Osteoblast (primary cell): ENCODE measurements around the gene NEB. TPM values are rescaled to one million over a fixed set of nuclear protein-coding genes. Genes with fewer than 3 reads are reported as not detected.
"Not testable (repeated sequence)": the region's sequence is repeated elsewhere in the genome, so short reads cannot be mapped to it uniquely, and the experiment has no call there.

Source experiments
- DNase-seq: peaks from one replicate; pipeline ENCODE4 v3.0.0; 2011; ENCODE audit warnings: low spot score, mixed read lengths; ENCODE audit not compliant: insufficient read length; ENCODE audit errors: missing footprints
- H2AFZ ChIP-seq: 2 replicates; pipeline ENCODE4 v1.6.0; 2011; ENCODE audit warnings: mild to moderate bottlenecking, low read length
- H3K27ac ChIP-seq: 2 replicates; pipeline ENCODE4 v1.5.1; 2011; ENCODE audit warnings: mild to moderate bottlenecking, low read depth, low read length, moderate library complexity
- H3K27me3 ChIP-seq: 2 replicates; pipeline ENCODE4 v1.6.0; 2012; ENCODE audit warnings: mild to moderate bottlenecking, control low read depth, inconsistent platforms, low read length, moderate library complexity; ENCODE audit not compliant: insufficient read depth
- H3K36me3 ChIP-seq: 2 replicates; pipeline ENCODE4 v1.5.1; 2011; ENCODE audit warnings: mild to moderate bottlenecking, low read length, control low read depth, moderate library complexity; ENCODE audit not compliant: insufficient read depth
- H3K4me1 ChIP-seq: 2 replicates; pipeline ENCODE4 v1.5.1; 2011; ENCODE audit warnings: mild to moderate bottlenecking, low read length, control low read depth, moderate library complexity; ENCODE audit not compliant: insufficient read depth
- H3K4me2 ChIP-seq: 2 replicates; pipeline ENCODE4 v1.6.0; 2011; ENCODE audit warnings: mild to moderate bottlenecking, low read length; ENCODE audit not compliant: insufficient read depth
- H3K4me3 ChIP-seq: fragments of 200-600 bp; sonication (generic); 3 replicates; pipeline ENCODE4 v1.5.1; 2012; ENCODE audit warnings: mild to moderate bottlenecking, low read length, inconsistent platforms; ENCODE audit not compliant: insufficient read depth
- H3K79me2 ChIP-seq: 2 replicates; pipeline ENCODE4 v1.6.0; 2012; ENCODE audit warnings: mild to moderate bottlenecking, low read length, control low read depth, inconsistent platforms; ENCODE audit not compliant: insufficient read depth
- H3K9me3 ChIP-seq: 2 replicates; pipeline ENCODE4 v1.5.1; 2011; ENCODE audit warnings: low read depth, low read length, control low read depth
- H4K20me1 ChIP-seq: 2 replicates; pipeline ENCODE4 v1.6.0; 2012; ENCODE audit warnings: mild to moderate bottlenecking, low read length, control low read depth; ENCODE audit not compliant: insufficient read depth
- CTCF ChIP-seq: IDR thresholded peaks from 2 replicates; pipeline ENCODE4 v1.5.1; 2011; ENCODE audit warnings: mild to moderate bottlenecking, low read depth, low read length, moderate library complexity; ENCODE audit errors: extremely low read depth
- total RNA-seq: library from RNA; depleted of rRNA; stranded (reverse); fragments of >200 nt; gene quantifications from 2 replicates; pipeline ENCODE4 v1.2.3, GENCODE V29; 2012

The NEB gene
- total RNA-seq, 1 donor = 0.36 TPM

GRCh38 chr2:151614159-151614558, 120.1 kb downstream of the NEB start:
- no peak for TF ChIP-seq CTCF

GRCh38 chr2:151611351-151611750, 122.9 kb downstream of the NEB start:
- Histone ChIP-seq H3K27ac (no peak overlapping the region), H2AFZ (no peak overlapping the region), H3K9me3 (no peaks in the 10 kb centered on the region), H3K4me3 (no peak overlapping the region), H3K4me1 (no peaks in the 10 kb centered on the region), H4K20me1 (no peaks in the 10 kb centered on the region), H3K79me2 (no peaks in the 10 kb centered on the region), H3K27me3 (no peaks in the 10 kb centered on the region), H3K36me3 (no peaks in the 10 kb centered on the region), H3K4me2 (no peak overlapping the region)
- no peak for DNase-seq
- no peak for TF ChIP-seq CTCF

More at GRCh38 chr2:151614159-151614558, 120.1 kb downstream of the NEB start:
- H3K4me2 ChIP-seq = no peak overlapping the region
- no peak overlapping the region for H3K27ac ChIP-seq
- no peaks in the 10 kb centered on the region for H4K20me1 ChIP-seq
- H3K4me1 ChIP-seq = no peaks in the 10 kb centered on the region
- no peak overlapping the region for H2AFZ ChIP-seq
- H3K4me3 ChIP-seq = no peak overlapping the region
- DNase-seq = no peak
- no peaks in the 10 kb centered on the region for H3K79me2 ChIP-seq
- H3K27me3 ChIP-seq = no peaks in the 10 kb centered on the region
- no peaks in the 10 kb centered on the region for H3K36me3 ChIP-seq
- no peaks in the 10 kb centered on the region for H3K9me3 ChIP-seq

GRCh38 chr2:151610310-151610709, 124.0 kb downstream of the NEB start:
- DNase-seq = no peak
- H3K36me3 ChIP-seq = no peaks in the 10 kb centered on the region
- no peak for TF ChIP-seq CTCF
- no peaks in the 10 kb centered on the region for H4K20me1 ChIP-seq
- no peaks in the 10 kb centered on the region for H3K79me2 ChIP-seq
- H3K4me1 ChIP-seq = no peaks in the 10 kb centered on the region
- H3K9me3 ChIP-seq = no peaks in the 10 kb centered on the region
- H3K27ac ChIP-seq = no peak overlapping the region
- H3K4me3 ChIP-seq = no peak overlapping the region
- no peak overlapping the region for H3K4me2 ChIP-seq
- H2AFZ ChIP-seq = no peak overlapping the region
- H3K27me3 ChIP-seq = no peaks in the 10 kb centered on the region

GRCh38 chr2:151609705-151610104, 124.6 kb downstream of the NEB start:
- Histone ChIP-seq H3K4me1 (no peaks in the 10 kb centered on the region), H3K79me2 (no peaks in the 10 kb centered on the region), H3K36me3 (no peaks in the 10 kb centered on the region), H3K4me3 (no peak overlapping the region), H3K4me2 (no peak overlapping the region), H2AFZ (no peak overlapping the region), H3K27ac (no peak overlapping the region), H4K20me1 (no peaks in the 10 kb centered on the region), H3K27me3 (no peaks in the 10 kb centered on the region), H3K9me3 (no peaks in the 10 kb centered on the region)
- TF ChIP-seq CTCF = no peak
- DNase-seq = no peak

- DNase-seq, H3K36me3 ChIP-seq, H3K9me3 ChIP-seq, H3K4me2 ChIP-seq, H3K4me3 ChIP-seq, H2AFZ ChIP-seq, H3K79me2 ChIP-seq, H3K4me1 ChIP-seq, H3K27ac ChIP-seq, H4K20me1 ChIP-seq, H3K27me3 ChIP-seq: not testable (repeated sequence)
Measured at GRCh38 chr2:151607459-151608424, 126.5 kb downstream of the NEB start.

- not testable (repeated sequence) for H3K27ac ChIP-seq, H3K36me3 ChIP-seq, H3K79me2 ChIP-seq, DNase-seq, H3K4me2 ChIP-seq, H3K4me3 ChIP-seq, H3K27me3 ChIP-seq, H3K9me3 ChIP-seq, H4K20me1 ChIP-seq, H2AFZ ChIP-seq, H3K4me1 ChIP-seq
Measured at GRCh38 chr2:151603530-151603929, 130.7 kb downstream of the NEB start.
